C1 segment of cervical spinal cord (tissue), 14 donors: ENCODE measurements around the gene QRFP.

Source experiments
- DNase-seq, 14 donors: peaks; one replicate each; lab custom pipeline; 2025; lab: John Stamatoyannopoulos, UW

The QRFP gene

GRCh38 chr9:130933114-130934046 is 36.8 kb upstream of the QRFP start:
- DNase-seq = no peak

DNA sequence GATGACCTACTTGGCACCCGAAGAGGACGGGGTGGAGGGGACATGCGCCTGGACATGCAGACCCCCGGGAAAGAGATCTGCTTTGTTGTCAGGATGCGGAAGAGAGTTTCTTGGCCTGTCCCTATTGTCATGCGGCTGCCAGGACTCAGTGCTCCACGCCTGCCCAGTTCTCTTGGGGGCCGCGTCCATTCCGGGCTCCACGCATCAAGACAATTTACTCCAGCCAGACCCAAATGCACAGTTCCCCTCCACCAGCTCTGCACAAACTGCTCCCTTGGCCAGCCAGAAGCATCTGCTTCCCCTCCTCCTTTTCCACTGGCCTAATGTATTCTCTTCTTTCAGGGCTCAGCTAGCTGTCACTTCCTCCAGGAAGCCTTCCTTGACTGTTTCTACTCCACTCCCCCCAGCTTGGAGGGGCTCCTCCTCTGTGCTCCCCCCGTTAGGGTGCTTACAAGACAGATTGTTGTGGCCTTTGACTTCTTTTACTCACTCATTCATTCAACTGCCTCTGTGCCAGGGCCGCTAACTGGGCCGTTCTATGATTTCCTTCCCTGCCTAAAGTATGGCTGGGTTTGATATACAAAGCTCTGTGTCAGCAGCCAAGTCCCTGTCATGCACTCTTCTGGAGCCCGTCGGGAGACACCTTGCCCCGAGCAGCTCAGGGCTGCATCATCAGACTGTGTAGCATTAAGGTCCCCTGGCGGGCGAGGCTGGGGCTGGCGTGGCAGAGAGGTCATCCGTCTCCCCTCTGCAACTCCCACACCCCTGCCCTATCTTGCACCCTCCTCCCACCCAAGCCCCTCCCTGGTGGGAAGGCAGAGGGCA is 35.9 kb upstream of the QRFP start:
- DNase-seq = no peak

- no peak for DNase-seq
Measured at GRCh38 chr9:130931508-130932254, 35.1 kb upstream of the QRFP start.

DNA sequence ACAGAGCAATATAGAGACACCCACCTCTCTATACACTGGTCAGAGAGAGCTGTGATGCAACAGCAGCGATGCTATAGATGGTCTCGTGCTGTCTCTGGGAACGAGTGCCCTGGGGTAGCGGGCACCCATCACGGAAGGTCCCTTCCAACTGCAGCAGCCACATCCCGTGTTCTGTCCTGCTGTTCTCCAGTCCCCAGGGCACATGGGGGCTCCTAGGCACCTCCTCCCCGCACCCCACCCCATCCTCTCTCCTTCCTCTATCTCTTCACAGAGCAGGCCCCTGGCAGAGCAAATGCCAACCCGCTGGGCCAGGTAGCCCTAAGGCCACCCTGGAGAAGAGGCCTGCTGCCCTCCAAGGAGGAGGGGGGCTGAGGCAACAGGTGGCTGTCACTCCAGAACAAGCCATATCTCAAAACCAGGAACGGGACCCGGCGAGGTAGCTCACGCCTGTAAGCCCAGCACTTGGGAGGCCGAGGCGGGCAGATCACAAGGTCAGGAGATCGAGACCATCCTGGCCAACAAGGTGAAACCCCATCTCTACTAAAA is 34.3 kb upstream of the QRFP start:
- no peak for DNase-seq

DNA sequence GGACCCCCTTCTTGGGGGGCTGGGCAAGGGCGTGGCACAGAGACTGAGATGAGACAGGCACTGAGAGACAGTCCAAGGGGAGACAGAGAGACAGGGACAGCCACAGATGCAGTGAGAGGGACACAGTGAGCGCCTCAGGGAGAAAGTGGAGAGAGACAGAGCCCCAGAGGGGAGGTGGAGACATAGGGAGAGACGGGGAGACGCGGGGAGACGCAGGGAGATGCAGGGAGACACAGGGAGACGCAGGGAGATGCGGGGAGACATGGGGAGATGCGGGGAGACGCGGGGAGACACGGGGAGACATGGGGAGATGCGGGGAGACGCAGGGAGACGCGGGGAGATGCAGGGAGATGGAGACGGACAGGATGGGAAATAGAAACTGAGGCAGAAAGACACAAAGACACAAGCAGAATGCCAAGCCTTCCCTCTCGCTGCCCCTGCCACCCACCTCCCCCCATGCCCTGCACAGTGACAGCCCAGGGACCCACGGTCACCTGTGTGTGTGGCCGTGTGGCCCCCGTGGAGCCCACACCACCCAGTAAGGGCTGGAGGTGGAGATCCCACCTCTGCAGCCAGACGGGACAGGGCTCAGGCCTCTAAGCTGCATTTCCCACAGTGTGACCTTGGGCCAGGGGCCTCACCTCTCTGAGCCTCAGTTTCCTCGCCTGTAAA is 33.7 kb upstream of the QRFP start:
- DNase-seq = no peak

DNA sequence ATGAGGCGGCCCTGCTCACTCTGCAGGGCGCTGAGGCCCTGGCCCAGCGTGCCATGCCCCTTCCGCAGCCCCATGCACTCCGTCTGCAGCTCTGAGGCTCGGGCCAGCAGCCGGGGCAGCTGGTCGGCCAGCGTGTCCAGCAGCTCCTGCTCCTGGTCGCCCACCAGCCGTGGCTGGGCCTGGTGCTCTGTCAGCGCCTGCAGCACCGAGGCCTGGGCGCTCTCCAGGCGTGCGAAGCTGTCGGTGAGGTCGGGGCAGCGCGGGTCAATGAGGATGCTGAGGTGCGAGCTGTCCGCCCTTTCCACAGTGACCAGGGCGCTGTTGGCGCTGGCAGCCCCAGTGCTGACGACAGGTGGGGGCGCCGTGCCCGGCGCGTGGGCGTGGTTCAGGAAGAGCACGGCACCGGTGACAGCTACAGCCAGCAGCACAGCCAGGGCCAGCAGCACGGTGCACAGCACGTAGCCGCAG is 33.0 kb upstream of the QRFP start:
- DNase-seq = no peak

DNA sequence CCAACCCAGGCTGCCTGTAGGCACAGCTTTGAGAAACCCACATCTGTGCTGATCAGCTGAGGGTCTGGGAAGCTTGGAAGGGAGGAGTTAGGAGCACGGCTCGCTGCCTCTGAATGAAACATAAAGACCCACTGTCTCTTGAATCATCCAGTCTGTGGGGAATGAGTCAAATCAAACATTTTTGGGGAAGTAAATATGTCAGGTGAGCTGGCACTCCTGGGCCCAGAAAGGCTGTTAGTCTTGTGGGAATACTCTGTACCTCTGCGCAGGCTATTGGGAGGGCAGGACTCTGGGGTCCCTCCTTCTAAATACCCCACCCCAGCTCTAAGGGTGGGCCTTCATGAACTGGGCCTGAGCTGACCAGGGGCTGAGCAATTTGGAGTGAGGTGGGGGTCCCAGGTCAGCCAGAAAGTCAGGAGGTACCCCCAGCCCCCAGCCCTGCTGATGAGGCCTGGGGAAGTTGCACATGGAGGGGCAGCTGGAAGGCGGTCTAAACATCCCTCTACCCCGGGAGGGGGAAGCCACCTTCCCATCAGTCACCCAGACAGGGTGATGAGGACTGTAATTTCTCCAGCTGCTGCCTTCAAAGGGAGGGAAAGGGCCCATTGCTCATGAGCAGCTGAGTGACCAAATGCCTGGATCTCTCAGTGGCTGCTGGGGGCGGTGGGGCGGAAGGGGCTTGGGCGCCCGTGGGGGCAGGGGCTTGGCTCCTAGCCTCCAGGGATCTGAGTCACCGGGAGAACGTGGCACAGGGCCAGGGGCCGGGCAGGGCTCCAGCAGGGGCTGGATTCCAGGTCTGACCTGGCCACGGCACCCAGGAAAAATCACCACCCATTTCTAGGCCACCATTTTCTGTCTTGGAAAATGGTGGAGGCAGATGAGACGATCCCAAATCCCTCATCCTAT is 31.6 kb upstream of the QRFP start:
- peak in 1 of 14 donors; percentile 47 for DNase-seq

GRCh38 chr9:130927338-130927737 is 30.7 kb upstream of the QRFP start:
- no peak for DNase-seq

- DNase-seq = no peak
Measured at GRCh38 chr9:130925050-130925678, 28.6 kb upstream of the QRFP start.

GRCh38 chr9:130924448-130924788 is 27.8 kb upstream of the QRFP start:
- DNase-seq = no peak

DNA sequence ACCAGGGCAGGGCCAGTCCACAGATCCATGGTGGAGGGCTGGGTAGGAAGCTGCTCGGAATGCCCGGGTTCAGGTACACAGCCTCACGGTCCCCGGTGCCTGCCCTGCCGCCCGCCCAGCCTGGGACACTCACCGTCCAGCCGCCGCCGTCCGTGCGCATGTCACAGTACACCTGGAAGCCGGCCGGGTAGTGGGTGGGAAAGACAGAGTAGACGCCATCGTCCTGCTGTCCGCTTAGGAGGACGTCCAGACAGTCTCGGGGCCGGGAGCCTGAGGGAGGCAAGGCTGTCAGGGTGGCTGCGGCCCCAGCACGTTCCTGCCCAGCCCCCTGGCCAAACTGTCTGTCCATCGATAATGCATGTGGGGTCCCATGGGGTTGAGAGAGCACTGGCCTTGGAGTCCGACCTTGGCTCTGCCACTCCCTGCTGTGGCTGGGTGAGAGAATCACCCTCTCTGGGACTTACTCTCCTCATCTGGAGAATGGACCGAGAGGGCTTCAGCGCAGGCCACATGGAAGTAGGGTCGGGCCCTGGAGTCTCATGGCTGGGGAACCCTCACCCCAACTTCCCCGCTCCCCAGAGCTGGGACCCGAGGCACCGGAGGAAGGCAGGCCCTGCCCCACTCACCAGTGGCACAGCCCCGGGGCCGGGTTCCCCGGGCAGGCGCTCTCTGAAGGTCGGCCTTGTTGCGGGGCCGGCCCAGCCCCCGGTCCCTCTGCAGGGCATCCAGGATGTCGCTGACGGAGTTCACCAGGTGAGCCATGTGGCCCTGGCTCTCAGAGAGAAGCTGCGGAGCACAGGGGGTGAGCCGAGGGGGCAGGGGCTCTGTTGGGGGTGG is 27.2 kb upstream of the QRFP start:
- no peak for DNase-seq

DNA sequence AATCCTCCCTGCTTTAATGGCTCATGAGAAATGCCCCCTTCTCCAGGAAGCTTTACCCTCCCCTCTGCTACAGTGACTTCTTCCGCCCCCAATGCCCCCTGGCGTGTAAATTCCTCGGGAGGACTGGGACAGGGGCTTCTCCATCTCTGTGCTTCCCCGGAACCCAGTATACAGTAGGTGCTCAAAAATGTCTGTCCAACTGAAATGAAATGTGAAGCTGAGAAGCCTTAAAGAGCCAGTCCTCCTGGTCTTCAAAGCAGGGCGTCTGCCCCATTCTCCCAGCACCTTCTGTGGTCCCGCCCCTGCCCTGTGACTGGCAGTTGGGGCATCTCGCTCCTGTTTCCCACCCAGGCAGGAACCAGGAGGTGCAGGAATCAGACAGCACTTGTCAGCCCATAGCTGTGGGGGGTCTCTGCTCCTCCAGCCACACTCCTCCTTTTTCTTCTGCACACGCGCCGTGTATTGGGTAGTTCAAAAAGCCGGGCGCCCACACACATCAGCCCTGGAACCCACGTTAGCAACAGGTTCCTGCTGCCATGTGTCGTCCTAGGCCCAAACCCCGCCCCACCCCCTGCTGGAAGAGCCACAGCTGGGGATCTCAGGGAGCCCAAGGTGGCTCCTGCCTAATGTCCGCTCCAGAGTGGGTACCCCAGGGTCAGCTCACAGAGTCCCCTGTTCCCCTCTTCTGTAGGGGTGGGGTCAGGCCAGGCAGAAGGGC is 26.4 kb upstream of the QRFP start:
- no peak for DNase-seq

DNA sequence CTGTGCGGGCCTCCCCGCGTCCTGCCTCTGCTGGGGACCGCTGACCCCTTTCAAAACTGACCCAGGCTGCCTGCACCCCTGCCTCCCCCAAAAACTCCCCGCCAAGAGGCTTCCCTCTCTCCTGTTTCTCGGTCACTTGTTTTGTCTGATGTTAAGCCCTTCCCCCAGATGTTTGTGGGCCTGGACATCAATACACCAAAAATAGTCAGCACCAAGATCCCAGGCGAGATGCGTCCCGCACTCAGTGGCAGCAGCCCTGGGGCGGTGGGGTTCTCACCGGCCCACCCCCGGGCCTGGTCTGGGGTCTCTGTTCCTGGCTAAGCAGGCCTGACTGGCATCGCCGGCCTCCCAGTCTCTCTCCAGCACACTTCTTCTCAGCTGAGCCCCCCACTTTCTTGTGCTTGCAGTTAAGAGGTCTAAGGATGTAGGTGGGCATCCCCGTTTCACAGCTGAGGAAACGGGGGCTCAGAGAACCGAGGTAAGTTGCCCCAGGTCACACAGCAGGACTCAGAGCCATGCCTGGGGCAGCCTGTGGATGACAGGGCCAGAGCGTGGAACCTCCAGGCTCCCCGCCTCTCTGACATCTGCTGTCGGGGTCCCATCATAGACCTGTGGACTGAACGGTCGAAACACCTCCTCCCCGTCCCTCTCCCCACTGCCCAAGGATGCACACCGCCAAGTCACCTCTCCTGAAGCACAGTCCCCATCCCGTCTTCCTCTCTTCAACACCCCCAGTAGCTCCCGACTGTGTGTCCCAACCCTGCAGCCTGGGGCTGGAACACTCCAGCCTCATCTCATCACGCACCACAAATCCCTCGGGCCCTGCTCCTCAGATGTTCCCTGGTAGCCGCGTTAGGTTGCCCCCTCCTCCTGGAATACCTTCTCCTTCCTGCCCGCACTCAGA is 25.6 kb upstream of the QRFP start:
- no peak for DNase-seq

- no peak for DNase-seq
Measured at GRCh38 chr9:130921300-130921988, 24.8 kb upstream of the QRFP start.

DNA sequence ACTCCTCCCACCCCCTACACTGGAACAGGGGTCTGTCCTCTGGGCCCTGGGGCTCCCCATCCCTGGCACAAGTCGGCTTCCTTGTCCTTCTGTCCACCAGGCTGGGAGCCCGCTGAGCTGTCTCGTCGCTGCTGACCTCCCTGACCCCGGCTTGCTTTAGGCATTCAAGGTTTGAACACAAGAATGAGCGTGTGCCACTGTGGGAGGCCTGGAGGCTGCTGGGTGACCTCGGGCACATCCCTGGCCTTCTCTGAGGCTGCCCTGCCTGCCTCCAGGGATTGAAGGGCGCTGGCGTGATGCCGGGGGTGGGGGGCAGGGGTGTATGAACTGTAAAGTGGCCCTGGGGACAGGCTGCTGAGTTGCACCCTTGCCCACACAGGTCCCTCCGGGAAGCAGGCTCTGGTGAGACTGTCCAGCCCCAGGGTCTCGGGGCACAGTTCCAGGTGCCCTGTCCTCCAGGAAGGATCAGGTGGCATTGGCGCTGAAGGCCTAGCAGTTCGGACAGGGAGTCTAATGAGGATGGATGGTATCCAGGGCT is 24.2 kb upstream of the QRFP start:
- DNase-seq = no peak

DNA sequence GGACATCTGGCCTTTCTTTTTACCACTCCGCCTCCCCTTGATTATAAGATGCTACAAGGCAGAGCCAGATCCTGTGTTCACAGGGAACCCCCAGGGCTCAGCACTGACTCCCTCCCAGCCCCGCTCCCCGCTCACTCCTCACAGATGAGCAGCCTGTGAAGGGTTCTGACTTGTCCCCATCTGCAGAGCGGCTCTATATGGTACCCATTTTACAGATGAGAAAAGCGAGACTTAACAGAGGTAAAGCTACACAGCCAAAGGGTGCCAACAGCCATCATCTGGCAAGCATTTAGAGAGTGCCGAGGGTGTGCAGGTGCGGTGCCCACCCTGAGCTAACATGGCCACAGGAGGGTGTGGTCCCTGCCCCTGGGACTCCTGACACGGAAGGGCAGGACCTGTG is 23.6 kb upstream of the QRFP start:
- no peak for DNase-seq
